H9 (cell line): ENCODE data around the gene SPPL3. TPM values are rescaled to one million over a fixed set of nuclear protein-coding genes. Genes with fewer than 3 reads are reported as not detected.

ENCODE experiments used
- DNase-seq: peaks from one replicate; pipeline ENCODE4 v3.0.0-alpha.2; 2017
- H2AFZ ChIP-seq: one replicate; pipeline ENCODE4 v1.6.1; 2013; ENCODE audit warnings: mild to moderate bottlenecking, low read length, control low read depth, moderate library complexity
- H2AK5ac ChIP-seq: 2 replicates; pipeline ENCODE4 v1.6.1; 2013; ENCODE audit warnings: low read length, control low read depth, mixed read lengths; ENCODE audit not compliant: insufficient read length
- H2BK120ac ChIP-seq: one replicate; pipeline ENCODE4 v1.6.1; 2013; ENCODE audit warnings: low read depth, mild to moderate bottlenecking, low read length, control low read depth, inconsistent platforms; ENCODE audit not compliant: poor library complexity, severe bottlenecking
- H2BK12ac ChIP-seq: 2 replicates; pipeline ENCODE4 v1.6.1; 2013; ENCODE audit warnings: low read length, control low read depth, mixed read lengths, low read depth; ENCODE audit not compliant: insufficient read length
- H2BK15ac ChIP-seq: 2 replicates; pipeline ENCODE4 v1.6.1; 2013; ENCODE audit warnings: low read depth, low read length, control low read depth
- H2BK20ac ChIP-seq: one replicate; pipeline ENCODE4 v1.6.1; 2013; ENCODE audit warnings: low read depth, mild to moderate bottlenecking, low read length, control low read depth, inconsistent platforms; ENCODE audit not compliant: poor library complexity, severe bottlenecking
- H2BK5ac ChIP-seq: 2 replicates; pipeline ENCODE4 v1.6.1; 2013; ENCODE audit warnings: low read length, control low read depth, mixed read lengths; ENCODE audit not compliant: insufficient read length
- H3K14ac ChIP-seq: 2 replicates; pipeline ENCODE4 v1.6.1; 2013; ENCODE audit warnings: low read length, control low read depth; ENCODE audit not compliant: insufficient read depth
- H3K18ac ChIP-seq: 2 replicates; pipeline ENCODE4 v1.6.1; 2013; ENCODE audit warnings: low read depth, mild to moderate bottlenecking, mixed read lengths, low read length, control low read depth; ENCODE audit not compliant: insufficient read length
- H3K23ac ChIP-seq: 2 replicates; pipeline ENCODE4 v1.6.1; 2013; ENCODE audit warnings: low read length, control low read depth, mixed read lengths, low read depth; ENCODE audit not compliant: insufficient read length
- H3K23me2 ChIP-seq: 2 replicates; pipeline ENCODE4 v1.6.1; 2013; ENCODE audit warnings: low read depth, mild to moderate bottlenecking, mixed read lengths, low read length, control low read depth; ENCODE audit not compliant: insufficient read length, poor library complexity, severe bottlenecking
- H3K27ac ChIP-seq: 2 replicates; pipeline ENCODE4 v1.5.1; 2013; ENCODE audit warnings: low read length, control low read depth, mixed read lengths, low read depth; ENCODE audit not compliant: insufficient read length
- H3K27me3 ChIP-seq: 2 replicates; pipeline ENCODE4 v1.6.1; 2013; ENCODE audit warnings: low read length, control low read depth, inconsistent platforms; ENCODE audit not compliant: insufficient read depth
- H3K4ac ChIP-seq: 2 replicates; pipeline ENCODE4 v1.6.1; 2013; ENCODE audit warnings: low read depth, mild to moderate bottlenecking, control low read depth, inconsistent platforms, low read length, moderate library complexity
- H3K4me1 ChIP-seq: 2 replicates; pipeline ENCODE4 v1.6.1; 2013; ENCODE audit warnings: low read length, control low read depth, inconsistent platforms; ENCODE audit not compliant: insufficient read depth
- H3K4me2 ChIP-seq: 2 replicates; pipeline ENCODE4 v1.6.1; 2013; ENCODE audit warnings: low read length, control low read depth, mixed read lengths; ENCODE audit not compliant: insufficient read length, insufficient read depth
- H3K56ac ChIP-seq: 2 replicates; pipeline ENCODE4 v1.6.1; 2013; ENCODE audit warnings: low read depth, mild to moderate bottlenecking, mixed read lengths, low read length, control low read depth; ENCODE audit not compliant: insufficient read length
- H3K79me1 ChIP-seq: 2 replicates; pipeline ENCODE4 v1.6.1; 2013; ENCODE audit warnings: low read depth, mild to moderate bottlenecking, moderate library complexity, low read length, control low read depth, inconsistent platforms; ENCODE audit not compliant: insufficient read depth, poor library complexity, severe bottlenecking
- H3K79me2 ChIP-seq: 2 replicates; pipeline ENCODE4 v1.6.1; 2013; ENCODE audit warnings: low read length, control low read depth, inconsistent platforms; ENCODE audit not compliant: insufficient read depth
- H3K9ac ChIP-seq: 2 replicates; pipeline ENCODE4 v1.6.1; 2013; ENCODE audit warnings: low read length, control low read depth, mixed read lengths; ENCODE audit not compliant: insufficient read length; ENCODE audit errors: extremely low read depth
- H3K9me3 ChIP-seq: one replicate; pipeline ENCODE4 v1.6.1; 2013; ENCODE audit warnings: low read depth, low read length, inconsistent platforms; ENCODE audit not compliant: control insufficient read depth
- H3T11ph ChIP-seq: one replicate; pipeline ENCODE4 v1.6.1; 2013; ENCODE audit warnings: mild to moderate bottlenecking, low read length, control low read depth, inconsistent platforms
- H4K20me1 ChIP-seq: one replicate; pipeline ENCODE4 v1.6.1; 2013; ENCODE audit not compliant: control insufficient read depth, insufficient read length, insufficient read depth
- H4K5ac ChIP-seq: 2 replicates; pipeline ENCODE4 v1.6.1; 2013; ENCODE audit warnings: low read depth, mild to moderate bottlenecking, mixed read lengths, low read length, control low read depth; ENCODE audit not compliant: insufficient read length
- H4K8ac ChIP-seq: replicated peaks from 2 replicates; pipeline ENCODE4 v1.6.1; 2013; ENCODE audit warnings: low read length, control low read depth, mixed read lengths, low read depth; ENCODE audit not compliant: insufficient read length
- H4K91ac ChIP-seq: 2 replicates; pipeline ENCODE4 v1.6.1; 2013; ENCODE audit warnings: low read depth, mild to moderate bottlenecking, moderate library complexity, mixed read lengths, low read length, control low read depth; ENCODE audit not compliant: insufficient read length
- H3K27ac Mint-ChIP-seq, 3 experiments: 2 replicates in 2 of 3; 3 replicates in 1 of 3; pipeline ENCODE4 v1.8.0; 2020 to 2021; ENCODE audit warnings: mixed read lengths in 3 of 3, mild to moderate bottlenecking in 1 of 3, moderate library complexity in 1 of 3
- H3K27me3 Mint-ChIP-seq: 2 replicates; pipeline ENCODE4 v1.8.0; 2021; ENCODE audit warnings: low read depth, mild to moderate bottlenecking, moderate library complexity, mixed read lengths
- H3K36me3 Mint-ChIP-seq, 3 experiments: 2 replicates in 2 of 3; 3 replicates in 1 of 3; pipeline ENCODE4 v1.8.0; 2020 to 2021; ENCODE audit warnings: low read depth in 3 of 3, mixed read lengths in 3 of 3; ENCODE audit not compliant: insufficient read depth in 1 of 3
- H3K4me1 Mint-ChIP-seq, 2 experiments: 2 replicates each; pipeline ENCODE4 v1.8.0; 2020; ENCODE audit warnings: mixed read lengths in 2 of 2
- H3K4me3 Mint-ChIP-seq, 2 experiments: 2 replicates in 1 of 2; 3 replicates in 1 of 2; pipeline ENCODE4 v1.8.0; 2020 to 2021; ENCODE audit warnings: mild to moderate bottlenecking in 2 of 2, mixed read lengths in 2 of 2, moderate library complexity in 1 of 2
- H3K9me3 Mint-ChIP-seq, 2 experiments: 2 replicates in 1 of 2; 3 replicates in 1 of 2; pipeline ENCODE4 v1.8.0; 2020; ENCODE audit warnings: mild to moderate bottlenecking in 2 of 2, mixed read lengths in 2 of 2, moderate library complexity in 1 of 2
- WGBS: extraction: QIAGEN DNeasy Blood & Tissue Kit; methylation state at CpG from one replicate; pipeline ENCODE4 v1.1.7; 2013; ENCODE audit warnings: missing lambda C conversion rate, low lambda C conversion rate, mixed read lengths; ENCODE audit not compliant: insufficient read length; ENCODE audit errors: extremely low coverage; 5-methylcytosine and 5-hydroxymethylcytosine counted together
- total RNA-seq: library from RNA; stranded (reverse); gene quantifications from 2 replicates; pipeline ENCODE4 v1.2.1, GENCODE V29; 2021
- TF ChIP-seq, protein P1 (sequence below): fragments of 200-600 bp; sonication (generic); conservative IDR thresholded peaks from 3 replicates; pipeline ENCODE4 v1.8.0; 2021; ENCODE audit warnings: antibody characterized with exemption, mild to moderate bottlenecking

The SPPL3 gene
- total RNA-seq, 1 experiment from 2014 or later = 46.3 TPM

DNA sequence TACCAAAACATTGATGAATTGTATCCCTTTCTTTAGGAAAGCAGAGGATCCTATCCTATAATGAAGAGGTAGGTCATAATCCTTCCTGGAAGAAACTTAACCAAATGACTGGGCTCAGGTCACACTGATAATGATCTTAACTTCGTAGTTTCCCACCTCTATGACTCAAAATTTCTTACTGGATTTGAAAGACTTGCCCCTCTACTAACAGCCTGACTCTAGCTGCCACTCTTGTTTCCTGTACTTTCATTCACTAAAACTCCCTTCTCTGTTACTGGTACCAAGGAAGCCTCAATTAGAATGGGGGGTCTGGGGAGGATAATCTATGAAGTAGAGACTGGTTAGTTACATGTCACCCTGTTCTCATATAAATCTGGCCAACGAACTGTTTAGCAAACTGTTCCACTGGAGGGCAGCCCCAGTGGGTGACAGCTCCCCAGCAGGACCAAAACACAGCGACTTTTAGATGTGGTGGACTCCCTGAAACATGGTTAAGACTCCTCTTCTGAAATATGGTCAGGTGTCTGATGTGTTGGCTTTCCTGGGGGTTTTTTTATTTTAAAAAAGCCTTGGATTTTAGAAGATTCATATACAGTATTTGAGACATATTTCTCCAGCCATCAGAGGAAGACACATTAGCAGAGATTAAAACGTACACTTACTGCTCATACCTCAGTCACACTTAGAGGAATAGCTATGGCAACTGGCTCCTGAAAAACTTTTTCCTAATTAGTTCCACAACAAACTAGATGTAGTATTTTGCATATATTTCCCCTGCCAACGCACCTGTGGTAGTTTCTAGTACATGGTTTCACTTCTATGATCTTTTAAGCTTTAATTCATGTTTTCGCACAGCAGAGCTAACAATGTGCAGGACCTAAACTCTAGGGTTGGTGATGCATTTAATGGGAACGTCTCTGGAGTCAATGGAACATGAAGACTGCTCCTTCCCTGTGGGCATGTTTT is 106.2 kb downstream of the SPPL3 start:
- Histone ChIP-seq H3K4ac (no peak overlapping the region), H2BK15ac (no peak overlapping the region), H3K79me1 (no peaks in the 10 kb centered on the region), H4K5ac (no peak overlapping the region), H4K20me1 (no peaks in the 10 kb centered on the region), H3K23ac (no peak overlapping the region), H3K14ac (no peak overlapping the region), H3T11ph (no peak overlapping the region), H2AFZ (no peak overlapping the region), H3K27me3 (no peaks in the 10 kb centered on the region), H3K79me2 (no peaks in the 10 kb centered on the region), H2AK5ac (no peak overlapping the region), H3K4me2 (no peak overlapping the region), H4K8ac (no peak overlapping the region), H3K18ac (no peak overlapping the region), H4K91ac (no peak overlapping the region), H2BK12ac (no peak overlapping the region), H3K27ac (no peak overlapping the region), H3K56ac (no peak overlapping the region), H2BK120ac (no peak overlapping the region), H2BK5ac (no peak overlapping the region), H3K9me3 (no peaks in the 10 kb centered on the region), H3K9ac (no peak overlapping the region), H3K23me2 (no peaks in the 10 kb centered on the region), H3K4me1 (peaks cover 5% of the 10 kb centered on the region; the same call in 1 of the 2 replicates), H2BK20ac (no peak overlapping the region)
- no peak for DNase-seq
- TF ChIP-seq, protein P1, sequence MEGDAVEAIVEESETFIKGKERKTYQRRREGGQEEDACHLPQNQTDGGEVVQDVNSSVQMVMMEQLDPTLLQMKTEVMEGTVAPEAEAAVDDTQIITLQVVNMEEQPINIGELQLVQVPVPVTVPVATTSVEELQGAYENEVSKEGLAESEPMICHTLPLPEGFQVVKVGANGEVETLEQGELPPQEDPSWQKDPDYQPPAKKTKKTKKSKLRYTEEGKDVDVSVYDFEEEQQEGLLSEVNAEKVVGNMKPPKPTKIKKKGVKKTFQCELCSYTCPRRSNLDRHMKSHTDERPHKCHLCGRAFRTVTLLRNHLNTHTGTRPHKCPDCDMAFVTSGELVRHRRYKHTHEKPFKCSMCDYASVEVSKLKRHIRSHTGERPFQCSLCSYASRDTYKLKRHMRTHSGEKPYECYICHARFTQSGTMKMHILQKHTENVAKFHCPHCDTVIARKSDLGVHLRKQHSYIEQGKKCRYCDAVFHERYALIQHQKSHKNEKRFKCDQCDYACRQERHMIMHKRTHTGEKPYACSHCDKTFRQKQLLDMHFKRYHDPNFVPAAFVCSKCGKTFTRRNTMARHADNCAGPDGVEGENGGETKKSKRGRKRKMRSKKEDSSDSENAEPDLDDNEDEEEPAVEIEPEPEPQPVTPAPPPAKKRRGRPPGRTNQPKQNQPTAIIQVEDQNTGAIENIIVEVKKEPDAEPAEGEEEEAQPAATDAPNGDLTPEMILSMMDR = no peak
- no CpG with 5 or more reads among the region's 7 CpGs for WGBS
- Mint-ChIP-seq H3K36me3 (peaks cover 16 to 26% (median 18%) of the 10 kb centered on the region in 3 experiments), H3K27me3 (no peaks in the 10 kb centered on the region), H3K4me1 (peaks cover 23% of the 10 kb centered on the region in 2 experiments), H3K9me3 (peaks cover 18 to 20% of the 10 kb centered on the region in 2 experiments), H3K27ac (peak overlapping the region in 1 of 3 experiments; percentile 28; a peak in 1 of 7 replicates), H3K4me3 (no peak overlapping the region)
